HuH-7 (cell line): Measurements from ENCODE around the gene CDK6.
"Not testable (repeated sequence)": the region's sequence is repeated elsewhere in the genome, so short reads cannot be mapped to it uniquely, and the experiment has no call there.

Experiments
- DNase-seq: peaks from one replicate; pipeline ENCODE4 v3.0.0; 2011; ENCODE audit warnings: low spot score

The CDK6 gene

DNA sequence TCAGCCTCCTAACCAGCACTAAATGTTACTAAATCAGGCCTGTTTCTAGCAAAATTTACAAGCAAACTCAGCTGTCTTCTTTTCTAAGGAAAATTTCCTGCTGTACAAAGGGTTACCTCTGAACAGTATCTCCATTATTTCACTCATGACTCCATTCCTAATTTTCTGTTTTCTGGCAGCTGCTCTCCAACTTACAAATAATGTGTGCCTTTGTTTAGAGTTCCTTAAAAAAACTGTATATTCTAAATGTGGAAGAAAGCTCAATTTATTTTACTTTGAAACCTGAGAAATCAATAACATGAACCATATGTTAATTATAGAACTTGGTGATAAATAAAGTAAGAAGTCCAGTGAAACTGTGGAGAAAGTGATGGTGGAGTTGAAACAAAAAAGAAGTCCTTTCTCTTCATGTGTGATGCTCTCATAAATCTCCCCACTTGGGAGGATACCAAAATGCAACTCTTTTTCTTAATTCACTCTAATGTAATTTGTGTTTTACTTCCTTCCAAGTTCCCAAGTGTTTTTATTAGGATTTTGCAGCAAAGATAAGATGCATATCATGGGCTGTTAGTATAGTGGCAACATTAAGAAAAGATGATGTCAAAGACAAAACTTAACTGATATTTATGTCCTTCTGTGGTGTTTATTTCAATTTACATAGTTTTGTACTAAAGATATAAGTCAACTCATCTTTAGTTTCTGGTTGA lies 74.8 kb downstream of the CDK6 start:
- DNase-seq: no peak

DNA sequence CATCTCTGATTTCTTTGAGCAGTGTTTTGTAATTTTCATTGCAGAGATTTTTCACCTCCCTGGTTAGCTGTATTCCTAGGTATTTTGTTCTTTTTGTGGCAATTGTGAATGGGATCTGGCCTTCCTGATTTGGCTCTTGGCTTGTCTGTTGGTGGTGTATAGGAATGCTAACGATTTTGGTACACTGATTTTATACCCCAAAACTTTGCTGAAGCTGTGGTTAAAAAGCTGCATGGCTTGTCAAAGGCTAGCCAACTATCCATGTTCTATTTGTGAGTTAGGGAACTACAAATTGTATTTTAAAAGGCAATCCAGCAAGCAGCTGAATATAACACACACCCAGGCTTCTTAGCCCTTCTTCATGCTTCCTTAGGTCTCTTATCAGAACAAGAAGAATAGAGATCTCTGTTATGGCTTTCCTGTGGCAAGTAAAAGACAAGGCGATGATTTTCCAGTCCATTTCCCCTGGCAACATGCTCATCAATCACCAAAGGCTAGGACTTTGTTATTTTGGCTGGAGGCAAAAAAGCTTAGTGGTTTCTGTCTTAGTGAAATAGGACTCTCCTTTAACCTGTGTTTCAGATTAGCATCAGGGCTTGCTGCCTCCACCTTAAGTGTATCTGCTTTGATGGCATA lies 77.5 kb downstream of the CDK6 start:
- no peak for DNase-seq

DNA sequence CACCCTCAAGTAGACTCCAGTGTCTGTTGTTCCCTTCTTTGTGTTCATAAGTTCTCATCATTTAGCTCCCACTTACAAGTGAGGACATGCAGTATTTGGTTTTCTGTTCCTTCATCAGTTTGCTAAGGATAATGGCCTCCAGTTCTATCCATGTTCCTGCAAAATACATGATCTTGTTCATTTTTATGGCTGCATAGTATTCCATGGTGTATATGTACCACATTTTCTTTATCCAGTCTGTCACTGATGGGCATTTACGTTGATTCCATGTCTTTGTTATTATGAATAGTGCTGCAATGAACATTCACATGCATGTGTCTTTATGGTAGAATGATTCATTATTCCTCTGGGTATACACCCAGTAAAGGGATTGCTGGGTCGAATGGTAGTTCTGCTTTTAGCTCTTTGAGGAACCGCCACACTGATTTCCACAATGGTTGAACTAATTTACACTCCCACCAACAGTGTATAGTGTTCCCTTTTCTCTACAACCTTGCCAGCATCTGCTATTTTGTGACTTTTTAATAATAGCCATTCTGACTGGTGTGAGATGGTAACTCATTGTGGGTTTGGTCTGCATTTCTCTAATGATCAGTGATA lies 79.0 kb downstream of the CDK6 start:
- not testable (repeated sequence) for DNase-seq

DNA sequence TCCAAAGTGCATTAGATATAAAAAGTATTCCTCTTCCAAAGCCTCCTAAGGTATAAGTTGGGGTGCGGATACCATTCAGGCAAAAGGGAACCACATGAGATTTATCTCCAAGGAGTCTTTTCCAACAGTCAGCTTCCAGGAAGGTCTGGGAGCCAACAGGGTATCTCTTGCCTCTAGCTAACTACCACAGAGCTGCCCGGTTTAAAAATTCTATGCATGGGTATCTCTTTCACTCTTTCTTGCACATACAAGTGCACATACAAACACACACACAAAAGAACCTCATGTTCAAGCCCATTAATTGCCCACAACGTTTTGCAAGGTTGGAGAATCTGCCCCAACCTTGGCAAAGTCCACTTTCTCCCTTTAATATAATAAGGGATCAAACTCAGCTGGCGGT lies 80.7 kb downstream of the CDK6 start:
- no peak for DNase-seq

DNA sequence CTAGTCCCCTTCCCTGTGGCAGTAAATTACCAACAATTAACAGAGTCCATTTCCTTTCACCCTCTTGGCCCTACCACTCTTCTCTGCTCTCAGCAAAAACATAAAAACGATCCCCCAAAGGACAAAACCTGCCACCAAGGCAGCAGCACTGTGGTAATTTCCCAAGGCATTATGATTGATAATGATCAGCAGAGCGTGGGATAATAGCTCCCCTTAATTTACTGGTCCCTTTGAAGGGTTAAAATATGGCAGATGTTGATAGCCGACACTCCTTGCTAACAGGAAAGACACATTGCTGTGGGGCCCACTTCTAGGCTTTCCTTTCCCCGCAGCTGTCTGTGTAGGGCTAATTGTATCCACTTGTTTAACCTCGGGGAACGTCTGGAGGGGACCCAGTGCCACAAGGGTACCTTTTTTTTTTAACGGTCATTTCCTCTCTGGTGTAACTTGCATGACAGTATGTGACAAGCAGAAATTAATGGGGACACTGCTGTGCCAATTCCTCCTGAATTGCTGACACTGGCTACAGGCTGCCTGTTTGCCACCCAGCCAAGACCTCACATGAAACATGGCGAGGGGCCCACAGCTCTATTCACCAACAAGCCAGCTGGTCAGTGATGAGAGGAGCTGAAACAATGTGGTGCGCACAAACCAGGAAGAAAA lies 81.3 kb downstream of the CDK6 start:
- DNase-seq: no peak

DNA sequence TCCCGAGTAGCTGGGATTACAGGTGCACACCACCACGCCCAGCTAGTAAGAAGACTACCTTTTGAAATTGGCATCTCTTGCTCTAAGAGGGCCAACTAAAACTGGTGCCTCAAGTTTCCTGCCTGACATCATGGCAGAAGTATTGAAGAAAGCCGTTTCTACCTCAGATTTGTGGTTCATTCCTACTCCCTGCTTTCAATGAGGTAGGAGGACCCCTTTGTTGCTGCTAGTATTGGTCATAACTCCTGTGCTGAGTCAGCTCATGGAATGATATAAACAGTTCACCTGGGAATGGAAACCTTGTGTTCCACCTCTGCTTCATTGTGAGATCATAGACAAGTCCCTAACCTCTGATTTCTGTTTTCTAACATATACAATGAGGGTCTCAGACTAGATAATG lies 82.8 kb downstream of the CDK6 start:
- DNase-seq: no peak

DNA sequence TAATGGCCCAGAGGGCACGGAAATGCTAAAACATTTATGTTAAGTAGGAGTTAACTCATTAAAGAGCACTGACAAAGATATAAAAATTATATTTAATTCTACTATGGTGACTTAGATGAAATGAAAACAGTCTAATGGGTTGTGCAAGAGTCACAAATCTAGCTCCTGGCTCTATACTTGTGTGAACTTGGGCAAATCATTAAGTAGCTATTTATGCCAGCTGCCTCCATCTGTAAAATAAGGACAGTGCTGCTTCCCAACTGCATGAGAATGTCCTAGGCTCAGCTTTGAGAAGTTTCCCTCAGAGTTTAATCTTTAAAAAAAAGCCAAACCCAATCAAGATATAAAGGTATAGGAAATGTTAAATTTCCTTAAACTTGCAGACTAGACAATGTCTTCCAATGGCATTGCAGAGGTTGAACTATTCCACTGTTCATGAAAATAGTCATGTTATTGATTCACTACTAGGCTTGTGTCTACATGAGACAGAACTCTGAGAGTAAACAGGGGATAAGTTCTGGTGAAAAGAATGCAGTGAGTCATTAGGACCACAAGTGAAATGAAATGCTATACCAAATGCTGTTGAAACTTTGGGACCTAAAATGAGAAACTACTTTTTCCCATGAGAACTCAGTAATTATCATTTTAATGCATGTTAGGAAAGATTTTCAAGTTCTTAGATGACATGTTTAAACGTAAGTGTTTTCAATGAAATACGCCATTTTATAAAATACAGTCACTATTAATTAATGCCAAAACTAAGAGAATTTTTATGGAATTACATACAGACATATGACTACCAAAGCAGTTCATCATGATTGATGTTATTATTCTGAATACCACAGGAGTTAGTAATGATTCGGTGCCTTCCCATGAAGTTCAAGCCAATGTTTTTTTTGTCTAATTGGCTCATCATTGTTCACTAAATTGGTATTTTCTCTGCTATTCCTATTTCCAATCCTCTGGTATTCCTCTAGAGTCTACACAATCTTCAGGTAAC lies 84.2 kb downstream of the CDK6 start:
- peak; percentile 10 for DNase-seq

DNA sequence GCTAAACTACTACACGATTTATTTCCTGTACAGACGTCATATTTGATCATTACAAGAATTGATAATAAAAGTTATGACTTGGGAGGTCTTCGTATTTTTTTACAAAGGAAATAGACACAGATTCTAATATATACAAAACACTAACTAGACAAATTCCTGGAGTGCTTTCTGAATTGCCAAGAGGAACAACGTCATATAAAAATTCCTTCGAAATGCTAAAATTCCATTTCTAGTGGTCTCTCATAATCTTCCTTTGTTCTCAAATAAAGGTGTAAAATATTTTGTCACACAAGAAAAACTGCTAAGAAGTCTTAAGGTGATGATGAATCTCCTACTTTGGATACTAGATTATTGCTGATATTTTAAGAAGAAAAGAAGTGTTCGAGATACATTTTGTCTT lies 85.4 kb downstream of the CDK6 start:
- no peak for DNase-seq

DNA sequence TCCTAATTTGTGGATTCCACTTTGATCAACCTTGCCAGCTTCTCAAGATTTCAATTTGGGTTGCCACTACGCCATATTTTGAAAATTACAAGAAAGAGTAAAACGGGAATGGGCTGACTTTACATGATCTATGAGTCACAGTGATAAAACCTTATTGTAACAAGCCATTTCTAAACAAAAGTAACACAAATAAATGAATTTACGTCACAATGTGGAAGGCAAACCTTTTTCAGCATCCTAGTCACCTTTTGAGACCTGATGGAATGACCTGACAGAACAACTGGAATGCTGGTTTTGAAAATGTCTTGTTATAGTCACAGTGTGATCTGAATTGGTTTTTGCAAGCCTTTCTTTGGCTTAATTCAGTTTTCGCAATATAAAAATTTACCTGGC lies 85.9 kb downstream of the CDK6 start:
- DNase-seq: no peak

DNA sequence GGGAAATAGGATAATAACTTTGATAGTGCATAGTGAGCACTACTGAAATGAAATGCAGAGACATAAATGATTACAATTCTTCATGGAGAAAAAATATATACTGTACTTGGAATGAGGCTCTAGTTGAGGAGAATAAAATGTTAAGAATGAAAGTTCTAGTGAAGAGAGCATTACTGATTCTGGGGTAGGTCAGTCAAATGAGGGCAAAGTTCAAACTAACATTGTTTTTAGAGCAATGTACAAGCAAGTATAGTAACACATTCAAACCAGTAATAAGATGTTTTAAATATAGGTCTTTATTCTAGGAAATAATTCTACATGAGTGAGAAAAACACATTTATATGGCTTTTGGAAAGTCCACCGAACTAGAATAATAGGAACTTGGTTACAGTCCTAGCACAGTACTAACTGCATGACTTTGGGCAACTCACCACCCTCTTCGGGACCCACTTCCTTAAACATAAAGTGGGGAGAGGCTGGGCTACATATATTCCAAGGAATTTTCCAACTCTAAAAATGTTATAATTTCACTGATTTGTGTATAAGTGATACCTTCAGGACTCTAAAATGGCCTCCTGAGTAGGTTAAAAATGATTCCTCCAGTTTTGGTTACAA lies 86.4 kb downstream of the CDK6 start:
- no peak for DNase-seq

DNA sequence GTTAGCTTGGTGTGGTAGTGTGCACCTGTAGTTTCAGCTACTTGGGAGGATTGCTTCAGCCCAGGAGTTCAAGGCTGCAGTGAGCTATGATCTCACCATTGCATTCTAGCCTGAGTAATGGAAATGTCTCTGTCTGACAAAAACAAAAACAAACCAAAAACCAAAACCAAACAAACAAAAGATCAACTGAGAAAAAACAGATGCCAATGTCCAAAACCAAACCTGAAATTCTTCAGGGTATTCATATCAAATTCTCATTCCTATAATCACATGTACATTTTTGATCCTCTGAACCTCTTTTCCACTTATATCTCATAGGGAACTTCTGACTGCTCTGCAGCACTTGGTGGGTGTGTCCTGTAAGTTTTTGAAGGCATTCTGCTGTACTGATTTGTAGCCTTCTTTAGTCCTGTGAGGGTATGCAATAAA lies 87.0 kb downstream of the CDK6 start:
- DNase-seq: no peak

DNA sequence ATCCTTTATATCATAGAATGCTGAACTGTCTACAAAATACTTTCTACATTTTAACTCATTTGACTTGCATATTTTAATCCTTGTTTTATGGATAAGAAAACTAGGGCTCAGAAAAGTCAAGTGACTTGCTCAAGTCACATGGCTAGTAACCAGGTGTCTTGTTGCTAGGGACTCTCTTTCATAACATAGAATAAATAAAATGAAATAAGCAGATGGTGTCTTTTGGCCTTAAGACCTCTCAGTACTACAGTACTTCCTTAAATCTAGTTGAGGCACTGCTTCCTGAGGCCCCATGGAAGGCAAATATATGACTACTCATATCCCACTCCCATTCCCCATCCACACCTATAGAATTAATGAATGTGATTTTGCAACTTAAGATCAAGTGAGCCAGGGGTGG lies 87.9 kb downstream of the CDK6 start:
- no peak for DNase-seq

DNA sequence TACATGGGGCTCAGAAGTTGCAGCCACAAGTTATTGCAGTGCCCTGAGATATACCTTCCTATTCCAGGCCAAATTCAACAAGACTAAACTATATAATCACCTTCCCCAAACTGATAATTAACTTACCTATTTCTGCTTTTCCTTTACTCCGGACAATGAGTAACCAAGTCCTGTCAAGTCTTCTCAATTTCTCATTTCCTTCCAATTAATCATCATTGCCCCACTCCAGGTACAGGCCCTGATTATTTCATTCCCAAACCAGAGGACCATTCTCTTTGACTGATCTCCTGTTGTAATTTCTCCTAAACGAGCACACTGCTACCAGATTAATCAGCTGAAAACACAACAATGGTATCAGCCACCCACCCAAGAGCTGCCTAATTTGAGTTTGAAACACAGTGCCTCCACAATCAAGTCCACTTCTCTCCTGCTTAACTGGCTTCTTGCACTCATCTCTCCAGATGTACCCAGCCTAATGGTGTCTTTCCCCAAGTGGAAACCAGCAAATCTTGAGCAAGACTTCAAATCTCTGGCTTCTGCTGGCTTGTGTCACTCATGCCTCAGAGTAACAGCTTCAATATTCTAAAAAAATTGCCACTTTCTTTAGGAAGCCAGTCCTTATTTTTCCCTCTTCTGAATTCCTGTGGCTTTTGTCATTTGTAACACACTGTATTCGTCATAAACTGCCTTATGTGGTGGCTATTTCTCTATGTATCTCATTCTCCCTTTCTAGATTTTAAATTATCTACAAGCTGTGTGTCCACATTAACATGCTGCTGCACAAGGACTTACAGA lies 89.1 kb downstream of the CDK6 start:
- DNase-seq: no peak

DNA sequence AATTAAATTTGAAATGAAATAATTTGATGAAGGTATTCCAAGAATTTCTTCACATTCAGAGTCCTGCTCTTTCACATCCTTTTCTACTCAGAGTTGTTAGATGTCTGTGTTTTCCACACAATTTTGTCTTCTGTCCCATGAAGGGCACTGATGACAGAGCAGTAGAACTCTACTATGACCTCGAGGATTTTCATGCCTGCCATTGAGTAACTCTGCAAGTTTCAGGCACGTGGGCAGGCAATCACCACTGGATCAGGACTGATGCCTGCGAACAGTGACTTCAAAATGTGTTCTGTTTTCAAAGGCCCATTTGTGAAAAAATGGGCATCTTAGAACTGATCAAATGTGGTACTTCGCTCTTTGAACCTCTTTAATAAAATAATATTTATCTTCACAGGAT lies 91.1 kb downstream of the CDK6 start:
- DNase-seq: no peak

DNA sequence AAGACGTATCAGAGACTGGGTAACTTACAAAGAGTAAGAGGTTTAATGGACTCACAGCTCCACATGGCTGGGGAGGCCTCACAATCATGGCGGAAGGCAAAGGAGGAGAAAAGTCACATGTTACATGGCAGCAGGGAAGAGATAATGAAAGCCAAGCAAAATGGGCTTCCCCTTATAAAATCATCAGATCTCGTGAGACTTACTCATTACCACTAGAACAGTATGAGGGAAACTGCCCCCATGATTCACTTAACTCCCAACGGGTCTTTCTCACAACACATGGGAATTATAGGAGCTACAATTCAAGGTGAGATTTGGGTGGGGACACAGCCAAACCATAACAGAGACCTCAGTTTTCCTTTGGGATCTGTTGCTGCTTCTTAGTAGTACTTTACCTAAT lies 92.2 kb downstream of the CDK6 start:
- DNase-seq: not testable (repeated sequence)

DNA sequence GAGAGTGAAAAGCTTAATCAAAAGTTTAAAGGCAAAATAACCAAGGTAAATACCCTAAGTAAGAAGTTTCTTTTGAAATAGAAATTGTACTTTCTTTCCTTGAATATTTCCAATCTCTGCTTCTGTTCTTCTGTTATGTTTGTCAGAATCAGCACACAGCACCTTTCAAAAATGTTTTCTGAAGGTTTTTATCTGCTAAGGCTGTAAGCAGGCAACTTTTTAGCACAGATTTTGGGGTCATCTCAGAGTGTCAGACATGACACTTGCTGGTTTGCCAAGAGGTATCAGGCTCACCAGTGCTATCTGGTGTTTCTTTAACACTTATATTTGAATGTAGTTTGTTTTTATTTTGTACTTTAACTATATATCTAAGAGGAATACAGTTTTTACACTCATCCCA lies 94.2 kb downstream of the CDK6 start:
- DNase-seq: no peak

DNA sequence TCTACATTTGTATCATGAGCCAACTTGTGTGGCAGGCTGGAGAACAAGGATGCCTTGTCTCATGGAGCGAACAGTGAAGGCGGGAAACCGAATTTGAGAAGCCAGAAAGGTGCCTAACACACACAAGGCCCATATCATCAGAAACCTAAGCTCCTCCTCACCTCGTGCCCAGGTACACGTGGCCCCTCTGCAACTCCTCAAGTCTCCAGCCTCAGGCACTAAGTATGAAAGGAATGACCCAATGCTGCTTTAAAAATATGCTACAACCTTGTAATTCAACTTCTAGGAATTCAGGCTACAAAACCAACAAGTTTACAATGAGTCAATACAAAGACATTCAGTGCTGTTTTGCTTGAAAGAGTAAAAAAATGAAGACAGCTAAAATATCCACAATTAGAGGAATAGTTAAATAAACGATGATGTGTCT lies 95.7 kb downstream of the CDK6 start:
- DNase-seq: no peak

DNA sequence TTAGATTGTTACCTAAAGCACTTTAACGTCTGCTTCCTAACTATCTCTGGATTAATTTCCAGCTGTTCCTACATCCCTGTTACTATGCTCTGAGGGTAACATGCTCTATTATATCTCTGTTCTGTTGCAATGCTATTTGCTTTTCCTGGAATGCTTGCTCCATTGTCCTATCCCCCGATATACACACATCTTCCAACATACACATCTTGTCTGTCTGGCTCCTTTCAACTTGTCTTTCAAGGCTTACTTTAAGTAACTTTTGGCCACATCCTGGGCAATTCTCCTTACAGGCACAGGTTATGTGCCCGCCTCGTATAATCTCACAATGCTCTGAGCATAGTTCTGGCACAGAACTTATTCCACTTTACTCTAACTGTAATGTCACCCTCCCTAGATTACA lies 96.2 kb downstream of the CDK6 start:
- DNase-seq: no peak

DNA sequence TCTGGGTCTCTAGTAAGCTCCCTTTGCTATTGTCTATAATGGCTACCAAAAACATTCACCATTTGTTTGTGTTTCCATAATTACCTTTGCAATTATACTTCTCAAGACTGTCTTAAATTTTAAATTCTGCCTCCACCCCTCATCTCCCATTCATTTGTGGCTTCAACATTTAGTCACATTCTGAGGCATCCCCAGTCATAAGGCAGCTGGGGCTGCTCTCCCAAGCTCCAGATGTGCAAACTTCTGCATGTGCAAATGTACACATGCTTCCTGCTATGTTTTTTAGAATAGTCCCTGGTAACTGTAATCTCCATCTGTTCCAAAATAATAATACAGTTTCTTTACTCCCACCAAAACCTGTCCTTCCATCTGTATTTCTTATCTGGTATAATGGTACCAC lies 97.3 kb downstream of the CDK6 start:
- DNase-seq: no peak

DNA sequence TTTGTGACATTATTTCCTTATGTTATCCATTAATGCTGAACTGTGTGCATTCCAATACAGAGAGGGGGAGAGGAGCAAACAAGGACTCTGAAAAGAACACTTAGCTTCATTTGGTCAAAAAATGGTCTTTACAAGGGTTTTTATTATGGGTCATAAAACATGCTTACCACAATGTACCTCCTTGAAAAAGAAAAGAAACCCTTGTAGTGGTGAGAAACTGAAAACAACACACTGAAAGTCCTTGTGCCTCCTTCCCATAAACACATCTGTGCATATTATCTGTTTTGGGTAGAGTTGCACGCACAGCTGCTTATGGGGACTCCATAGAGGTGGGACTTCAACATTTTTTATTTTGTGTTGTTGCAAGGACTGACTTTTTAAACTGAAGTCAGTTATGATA lies 98.7 kb downstream of the CDK6 start:
- no peak for DNase-seq

DNA sequence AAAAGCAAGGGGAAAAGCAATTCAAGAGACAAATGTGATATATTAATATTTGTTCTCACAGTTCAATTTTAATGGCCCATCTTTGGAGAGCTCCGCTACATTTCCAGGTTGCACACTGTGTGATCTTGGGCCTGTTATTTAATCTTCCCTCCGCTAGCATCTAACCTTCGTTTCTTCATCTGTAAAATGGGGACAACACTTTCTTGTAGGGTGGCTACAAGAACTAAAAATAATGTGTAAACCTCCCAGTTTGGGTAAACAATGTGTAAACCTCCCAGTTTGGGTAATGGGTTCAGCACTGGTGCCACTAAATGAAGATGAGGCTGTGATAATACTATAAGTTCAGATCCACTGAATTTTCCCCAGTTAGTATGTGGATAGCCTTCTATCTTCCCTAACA lies 99.5 kb downstream of the CDK6 start:
- DNase-seq: no peak
